H9 (cell line): ENCODE data around the gene MESP1. TPM values are rescaled to one million over a fixed set of nuclear protein-coding genes. Genes with fewer than 3 reads are reported as not detected.

ENCODE experiments used
- DNase-seq: peaks from one replicate; pipeline ENCODE4 v3.0.0-alpha.2; 2017
- H2AFZ ChIP-seq: one replicate; pipeline ENCODE4 v1.6.1; 2013; ENCODE audit warnings: mild to moderate bottlenecking, low read length, control low read depth, moderate library complexity
- H2AK5ac ChIP-seq: 2 replicates; pipeline ENCODE4 v1.6.1; 2013; ENCODE audit warnings: low read length, control low read depth, mixed read lengths; ENCODE audit not compliant: insufficient read length
- H2BK120ac ChIP-seq: one replicate; pipeline ENCODE4 v1.6.1; 2013; ENCODE audit warnings: low read depth, mild to moderate bottlenecking, low read length, control low read depth, inconsistent platforms; ENCODE audit not compliant: poor library complexity, severe bottlenecking
- H2BK12ac ChIP-seq: 2 replicates; pipeline ENCODE4 v1.6.1; 2013; ENCODE audit warnings: low read length, control low read depth, mixed read lengths, low read depth; ENCODE audit not compliant: insufficient read length
- H2BK15ac ChIP-seq: 2 replicates; pipeline ENCODE4 v1.6.1; 2013; ENCODE audit warnings: low read depth, low read length, control low read depth
- H2BK20ac ChIP-seq: one replicate; pipeline ENCODE4 v1.6.1; 2013; ENCODE audit warnings: low read depth, mild to moderate bottlenecking, low read length, control low read depth, inconsistent platforms; ENCODE audit not compliant: poor library complexity, severe bottlenecking
- H2BK5ac ChIP-seq: 2 replicates; pipeline ENCODE4 v1.6.1; 2013; ENCODE audit warnings: low read length, control low read depth, mixed read lengths; ENCODE audit not compliant: insufficient read length
- H3K14ac ChIP-seq: 2 replicates; pipeline ENCODE4 v1.6.1; 2013; ENCODE audit warnings: low read length, control low read depth; ENCODE audit not compliant: insufficient read depth
- H3K18ac ChIP-seq: 2 replicates; pipeline ENCODE4 v1.6.1; 2013; ENCODE audit warnings: low read depth, mild to moderate bottlenecking, mixed read lengths, low read length, control low read depth; ENCODE audit not compliant: insufficient read length
- H3K23ac ChIP-seq: 2 replicates; pipeline ENCODE4 v1.6.1; 2013; ENCODE audit warnings: low read length, control low read depth, mixed read lengths, low read depth; ENCODE audit not compliant: insufficient read length
- H3K23me2 ChIP-seq: 2 replicates; pipeline ENCODE4 v1.6.1; 2013; ENCODE audit warnings: low read depth, mild to moderate bottlenecking, mixed read lengths, low read length, control low read depth; ENCODE audit not compliant: insufficient read length, poor library complexity, severe bottlenecking
- H3K27ac ChIP-seq: 2 replicates; pipeline ENCODE4 v1.5.1; 2013; ENCODE audit warnings: low read length, control low read depth, mixed read lengths, low read depth; ENCODE audit not compliant: insufficient read length
- H3K27me3 ChIP-seq: 2 replicates; pipeline ENCODE4 v1.6.1; 2013; ENCODE audit warnings: low read length, control low read depth, inconsistent platforms; ENCODE audit not compliant: insufficient read depth
- H3K4ac ChIP-seq: 2 replicates; pipeline ENCODE4 v1.6.1; 2013; ENCODE audit warnings: low read depth, mild to moderate bottlenecking, control low read depth, inconsistent platforms, low read length, moderate library complexity
- H3K4me1 ChIP-seq: 2 replicates; pipeline ENCODE4 v1.6.1; 2013; ENCODE audit warnings: low read length, control low read depth, inconsistent platforms; ENCODE audit not compliant: insufficient read depth
- H3K4me2 ChIP-seq: 2 replicates; pipeline ENCODE4 v1.6.1; 2013; ENCODE audit warnings: low read length, control low read depth, mixed read lengths; ENCODE audit not compliant: insufficient read length, insufficient read depth
- H3K56ac ChIP-seq: 2 replicates; pipeline ENCODE4 v1.6.1; 2013; ENCODE audit warnings: low read depth, mild to moderate bottlenecking, mixed read lengths, low read length, control low read depth; ENCODE audit not compliant: insufficient read length
- H3K79me1 ChIP-seq: 2 replicates; pipeline ENCODE4 v1.6.1; 2013; ENCODE audit warnings: low read depth, mild to moderate bottlenecking, moderate library complexity, low read length, control low read depth, inconsistent platforms; ENCODE audit not compliant: insufficient read depth, poor library complexity, severe bottlenecking
- H3K79me2 ChIP-seq: 2 replicates; pipeline ENCODE4 v1.6.1; 2013; ENCODE audit warnings: low read length, control low read depth, inconsistent platforms; ENCODE audit not compliant: insufficient read depth
- H3K9ac ChIP-seq: 2 replicates; pipeline ENCODE4 v1.6.1; 2013; ENCODE audit warnings: low read length, control low read depth, mixed read lengths; ENCODE audit not compliant: insufficient read length; ENCODE audit errors: extremely low read depth
- H3K9me3 ChIP-seq: one replicate; pipeline ENCODE4 v1.6.1; 2013; ENCODE audit warnings: low read depth, low read length, inconsistent platforms; ENCODE audit not compliant: control insufficient read depth
- H3T11ph ChIP-seq: one replicate; pipeline ENCODE4 v1.6.1; 2013; ENCODE audit warnings: mild to moderate bottlenecking, low read length, control low read depth, inconsistent platforms
- H4K20me1 ChIP-seq: one replicate; pipeline ENCODE4 v1.6.1; 2013; ENCODE audit not compliant: control insufficient read depth, insufficient read length, insufficient read depth
- H4K5ac ChIP-seq: 2 replicates; pipeline ENCODE4 v1.6.1; 2013; ENCODE audit warnings: low read depth, mild to moderate bottlenecking, mixed read lengths, low read length, control low read depth; ENCODE audit not compliant: insufficient read length
- H4K8ac ChIP-seq: replicated peaks from 2 replicates; pipeline ENCODE4 v1.6.1; 2013; ENCODE audit warnings: low read length, control low read depth, mixed read lengths, low read depth; ENCODE audit not compliant: insufficient read length
- H4K91ac ChIP-seq: 2 replicates; pipeline ENCODE4 v1.6.1; 2013; ENCODE audit warnings: low read depth, mild to moderate bottlenecking, moderate library complexity, mixed read lengths, low read length, control low read depth; ENCODE audit not compliant: insufficient read length
- H3K27ac Mint-ChIP-seq, 3 experiments: 2 replicates in 2 of 3; 3 replicates in 1 of 3; pipeline ENCODE4 v1.8.0; 2020 to 2021; ENCODE audit warnings: mixed read lengths in 3 of 3, mild to moderate bottlenecking in 1 of 3, moderate library complexity in 1 of 3
- H3K27me3 Mint-ChIP-seq: 2 replicates; pipeline ENCODE4 v1.8.0; 2021; ENCODE audit warnings: low read depth, mild to moderate bottlenecking, moderate library complexity, mixed read lengths
- H3K36me3 Mint-ChIP-seq, 3 experiments: 2 replicates in 2 of 3; 3 replicates in 1 of 3; pipeline ENCODE4 v1.8.0; 2020 to 2021; ENCODE audit warnings: low read depth in 3 of 3, mixed read lengths in 3 of 3; ENCODE audit not compliant: insufficient read depth in 1 of 3
- H3K4me1 Mint-ChIP-seq, 2 experiments: 2 replicates each; pipeline ENCODE4 v1.8.0; 2020; ENCODE audit warnings: mixed read lengths in 2 of 2
- H3K4me3 Mint-ChIP-seq, 2 experiments: 2 replicates in 1 of 2; 3 replicates in 1 of 2; pipeline ENCODE4 v1.8.0; 2020 to 2021; ENCODE audit warnings: mild to moderate bottlenecking in 2 of 2, mixed read lengths in 2 of 2, moderate library complexity in 1 of 2
- H3K9me3 Mint-ChIP-seq, 2 experiments: 2 replicates in 1 of 2; 3 replicates in 1 of 2; pipeline ENCODE4 v1.8.0; 2020; ENCODE audit warnings: mild to moderate bottlenecking in 2 of 2, mixed read lengths in 2 of 2, moderate library complexity in 1 of 2
- WGBS: extraction: QIAGEN DNeasy Blood & Tissue Kit; methylation state at CpG from one replicate; pipeline ENCODE4 v1.1.7; 2013; ENCODE audit warnings: missing lambda C conversion rate, low lambda C conversion rate, mixed read lengths; ENCODE audit not compliant: insufficient read length; ENCODE audit errors: extremely low coverage; 5-methylcytosine and 5-hydroxymethylcytosine counted together
- total RNA-seq: library from RNA; stranded (reverse); gene quantifications from 2 replicates; pipeline ENCODE4 v1.2.1, GENCODE V29; 2021
- TF ChIP-seq, protein P1 (sequence below): fragments of 200-600 bp; sonication (generic); conservative IDR thresholded peaks from 3 replicates; pipeline ENCODE4 v1.8.0; 2021; ENCODE audit warnings: antibody characterized with exemption, mild to moderate bottlenecking

The MESP1 gene
- total RNA-seq, 1 experiment from 2014 or later, result not detected

DNA sequence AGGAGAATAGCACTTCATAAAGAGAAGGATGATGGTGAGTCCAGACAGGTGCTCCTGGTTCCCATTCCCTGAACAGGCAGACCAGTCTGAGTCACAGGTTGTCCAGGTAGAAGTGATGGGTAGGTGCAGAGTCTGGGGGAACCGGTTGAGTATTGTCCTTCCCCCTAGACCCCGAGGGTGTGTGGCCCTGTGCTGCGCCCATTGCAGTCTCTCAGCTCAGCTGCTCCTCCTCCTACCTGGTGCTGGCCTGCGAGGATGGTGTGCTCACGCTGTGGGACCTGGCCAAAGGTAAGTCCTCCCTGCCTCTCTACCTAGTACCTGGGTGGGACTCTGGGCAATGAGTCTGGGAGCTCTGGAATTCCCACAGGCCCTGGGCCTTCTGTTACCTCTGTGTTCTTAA is 19.8 kb downstream of the MESP1 start:
- H3K79me1 ChIP-seq, result no peaks in the 10 kb centered on the region
- H2BK120ac ChIP-seq, result no peak overlapping the region
- no peak overlapping the region for H3T11ph ChIP-seq
- no peaks in the 10 kb centered on the region for H3K36me3 Mint-ChIP-seq
- no peaks in the 10 kb centered on the region for H3K4me1 ChIP-seq
- no peak overlapping the region for H3K4ac ChIP-seq
- H2AFZ ChIP-seq, result no peak overlapping the region
- no peak overlapping the region for H2BK5ac ChIP-seq
- H3K56ac ChIP-seq, result no peak overlapping the region
- no peak overlapping the region for H2BK15ac ChIP-seq
- no peak for DNase-seq
- no peak overlapping the region for H4K8ac ChIP-seq
- no peaks in the 10 kb centered on the region for H3K9me3 ChIP-seq
- no peaks in the 10 kb centered on the region for H3K27me3 ChIP-seq
- H2BK20ac ChIP-seq, result no peak overlapping the region
- no peaks in the 10 kb centered on the region for H3K23me2 ChIP-seq
- no peak overlapping the region; a peak in 1 of 7 replicates for H3K27ac Mint-ChIP-seq
- H3K9ac ChIP-seq, result no peak overlapping the region
- H4K5ac ChIP-seq, result no peak overlapping the region
- no peak overlapping the region for H4K91ac ChIP-seq
- H3K14ac ChIP-seq, result no peak overlapping the region
- no peaks in the 10 kb centered on the region for H3K79me2 ChIP-seq
- H3K4me3 Mint-ChIP-seq, result no peak overlapping the region
- no peak overlapping the region for H2BK12ac ChIP-seq
- H3K18ac ChIP-seq, result no peak overlapping the region
- TF ChIP-seq, protein P1, sequence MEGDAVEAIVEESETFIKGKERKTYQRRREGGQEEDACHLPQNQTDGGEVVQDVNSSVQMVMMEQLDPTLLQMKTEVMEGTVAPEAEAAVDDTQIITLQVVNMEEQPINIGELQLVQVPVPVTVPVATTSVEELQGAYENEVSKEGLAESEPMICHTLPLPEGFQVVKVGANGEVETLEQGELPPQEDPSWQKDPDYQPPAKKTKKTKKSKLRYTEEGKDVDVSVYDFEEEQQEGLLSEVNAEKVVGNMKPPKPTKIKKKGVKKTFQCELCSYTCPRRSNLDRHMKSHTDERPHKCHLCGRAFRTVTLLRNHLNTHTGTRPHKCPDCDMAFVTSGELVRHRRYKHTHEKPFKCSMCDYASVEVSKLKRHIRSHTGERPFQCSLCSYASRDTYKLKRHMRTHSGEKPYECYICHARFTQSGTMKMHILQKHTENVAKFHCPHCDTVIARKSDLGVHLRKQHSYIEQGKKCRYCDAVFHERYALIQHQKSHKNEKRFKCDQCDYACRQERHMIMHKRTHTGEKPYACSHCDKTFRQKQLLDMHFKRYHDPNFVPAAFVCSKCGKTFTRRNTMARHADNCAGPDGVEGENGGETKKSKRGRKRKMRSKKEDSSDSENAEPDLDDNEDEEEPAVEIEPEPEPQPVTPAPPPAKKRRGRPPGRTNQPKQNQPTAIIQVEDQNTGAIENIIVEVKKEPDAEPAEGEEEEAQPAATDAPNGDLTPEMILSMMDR, result no peak
- peaks cover 5 to 7% of the 10 kb centered on the region in 2 experiments; a peak in 3 of 4 replicates for H3K4me1 Mint-ChIP-seq
- H3K4me2 ChIP-seq, result no peak overlapping the region
- peaks cover 35% of the 10 kb centered on the region for H3K27me3 Mint-ChIP-seq
- H2AK5ac ChIP-seq, result no peak overlapping the region
- no peaks in the 10 kb centered on the region for H3K9me3 Mint-ChIP-seq
- no peak overlapping the region for H3K23ac ChIP-seq
- no CpG with 5 or more reads among the region's 5 CpGs for WGBS
- no peaks in the 10 kb centered on the region for H4K20me1 ChIP-seq
- H3K27ac ChIP-seq, result no peak overlapping the region
